ENCODE results near the gene MRPL32.

Gene MRPL32

DNA sequence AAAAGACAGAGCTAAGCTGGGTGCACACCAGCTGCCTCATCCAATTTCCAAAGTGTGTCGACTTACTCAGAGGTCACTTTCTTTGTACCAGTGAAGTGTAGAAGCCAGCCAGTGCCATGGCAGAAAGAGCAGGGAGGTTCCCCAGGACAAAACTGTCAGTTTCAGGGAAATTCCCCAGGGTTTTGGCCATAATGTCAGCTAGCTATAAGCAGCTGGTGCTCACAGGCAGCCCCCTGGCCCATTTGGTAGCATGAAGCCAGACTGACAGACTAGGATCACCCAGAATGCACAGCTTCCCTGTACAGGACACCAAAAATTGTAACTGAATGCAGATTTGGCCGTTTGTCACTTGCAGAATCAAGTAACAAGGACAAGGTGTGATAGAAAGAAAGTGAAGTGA, 28.6 kb downstream of the MRPL32 start:
- Histone ChIP-seq H3K4me2 (ENCODE audit: low read length) (no peak overlapping the region), H4K20me1 (ENCODE audit: control insufficient read depth, insufficient read depth, low read depth, low read length) (no peaks in the 10 kb centered on the region), H3K27ac (ENCODE audit: low read depth, low read length) (no peak overlapping the region), H3F3A (ENCODE audit: control insufficient read depth, insufficient read depth) (no peaks in the 10 kb centered on the region), H3K9me3 (ENCODE audit: control insufficient read depth, insufficient read depth, low read length) (peaks cover 7% of the 10 kb centered on the region; the same call in 1 of the 2 replicates), H3K79me2 (ENCODE audit: control insufficient read depth, low read length) (no peaks in the 10 kb centered on the region), H3K27me3 (ENCODE audit: control insufficient read depth, low read length) (peaks cover 10% of the 10 kb centered on the region), H3K4me1 (ENCODE audit: control insufficient read depth, low read length) (no peaks in the 10 kb centered on the region), H3K4me3 (ENCODE audit: low read length) (no peak overlapping the region), H3K9me2 (replicated peaks; ENCODE audit: control insufficient read depth, low read length) (no peaks in the 10 kb centered on the region), H3K36me3 (ENCODE audit: control insufficient read depth, low read length) (no peaks in the 10 kb centered on the region)
- TF ChIP-seq EZH2phosphoT487 (IDR thresholded peaks at IDR 0.05; ENCODE audit: borderline replicate concordance, low read length): no peak
- TF ChIP-seq, protein P1, sequence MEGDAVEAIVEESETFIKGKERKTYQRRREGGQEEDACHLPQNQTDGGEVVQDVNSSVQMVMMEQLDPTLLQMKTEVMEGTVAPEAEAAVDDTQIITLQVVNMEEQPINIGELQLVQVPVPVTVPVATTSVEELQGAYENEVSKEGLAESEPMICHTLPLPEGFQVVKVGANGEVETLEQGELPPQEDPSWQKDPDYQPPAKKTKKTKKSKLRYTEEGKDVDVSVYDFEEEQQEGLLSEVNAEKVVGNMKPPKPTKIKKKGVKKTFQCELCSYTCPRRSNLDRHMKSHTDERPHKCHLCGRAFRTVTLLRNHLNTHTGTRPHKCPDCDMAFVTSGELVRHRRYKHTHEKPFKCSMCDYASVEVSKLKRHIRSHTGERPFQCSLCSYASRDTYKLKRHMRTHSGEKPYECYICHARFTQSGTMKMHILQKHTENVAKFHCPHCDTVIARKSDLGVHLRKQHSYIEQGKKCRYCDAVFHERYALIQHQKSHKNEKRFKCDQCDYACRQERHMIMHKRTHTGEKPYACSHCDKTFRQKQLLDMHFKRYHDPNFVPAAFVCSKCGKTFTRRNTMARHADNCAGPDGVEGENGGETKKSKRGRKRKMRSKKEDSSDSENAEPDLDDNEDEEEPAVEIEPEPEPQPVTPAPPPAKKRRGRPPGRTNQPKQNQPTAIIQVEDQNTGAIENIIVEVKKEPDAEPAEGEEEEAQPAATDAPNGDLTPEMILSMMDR (IDR thresholded peaks at IDR 0.05; ENCODE audit: low read depth, low read length, poor library complexity, severe bottlenecking): no peak

DNA sequence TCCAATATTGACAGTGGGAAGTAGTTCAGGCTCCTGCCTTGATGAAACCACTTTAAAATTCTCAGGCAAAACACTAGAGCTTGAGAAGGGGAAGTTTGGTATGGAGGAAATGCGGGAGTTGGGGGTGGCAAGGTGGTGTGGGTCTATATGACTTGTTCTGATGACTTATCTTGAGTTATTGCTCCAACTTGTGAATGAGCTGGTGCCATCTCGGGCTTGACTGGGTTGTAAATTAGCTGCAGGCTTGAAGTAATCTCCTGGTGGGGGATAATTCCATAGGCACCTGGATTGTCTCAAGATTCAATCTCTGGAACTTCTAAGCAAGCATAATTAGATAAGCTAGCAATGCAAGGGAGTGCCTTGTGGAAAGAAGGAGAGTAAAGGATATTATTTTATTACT, 29.0 kb downstream of the MRPL32 start:
- Histone ChIP-seq H3F3A (ENCODE audit: control insufficient read depth, insufficient read depth) (no peaks in the 10 kb centered on the region), H3K27me3 (ENCODE audit: control insufficient read depth, low read length) (peaks cover 10% of the 10 kb centered on the region), H3K4me1 (ENCODE audit: control insufficient read depth, low read length) (no peaks in the 10 kb centered on the region), H3K79me2 (ENCODE audit: control insufficient read depth, low read length) (no peaks in the 10 kb centered on the region), H3K4me3 (ENCODE audit: low read length) (no peak overlapping the region), H3K4me2 (ENCODE audit: low read length) (no peak overlapping the region), H3K9me2 (replicated peaks; ENCODE audit: control insufficient read depth, low read length) (no peaks in the 10 kb centered on the region), H3K27ac (ENCODE audit: low read depth, low read length) (no peak overlapping the region), H3K9me3 (ENCODE audit: control insufficient read depth, insufficient read depth, low read length) (peaks cover 3% of the 10 kb centered on the region; the same call in 1 of the 2 replicates), H4K20me1 (ENCODE audit: control insufficient read depth, insufficient read depth, low read depth, low read length) (no peaks in the 10 kb centered on the region), H3K36me3 (ENCODE audit: control insufficient read depth, low read length) (no peaks in the 10 kb centered on the region)
- TF ChIP-seq EZH2phosphoT487 (IDR thresholded peaks at IDR 0.05; ENCODE audit: borderline replicate concordance, low read length): no peak
- TF ChIP-seq, protein P1 (IDR thresholded peaks at IDR 0.05; ENCODE audit: low read depth, low read length, poor library complexity, severe bottlenecking): no peak

DNA sequence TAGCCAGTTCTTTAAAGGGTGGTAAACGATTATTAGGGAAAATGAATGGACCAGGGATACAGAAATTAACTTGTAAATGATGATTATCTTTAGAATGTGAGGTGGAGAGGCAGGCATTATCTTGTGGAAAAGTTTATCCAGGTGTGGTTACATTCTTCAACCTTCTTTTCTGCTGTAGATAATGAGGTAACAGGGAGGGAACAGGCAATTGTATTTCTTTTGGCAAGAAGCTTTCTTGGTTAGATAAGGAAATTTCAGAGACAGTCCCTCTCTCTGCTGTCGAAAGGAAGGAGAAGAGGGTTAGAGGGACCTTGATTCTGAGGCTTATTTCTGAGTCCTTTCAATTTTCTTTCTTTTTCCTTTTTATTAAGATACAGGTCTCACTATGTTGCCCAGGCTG, 32.1 kb downstream of the MRPL32 start:
- H3K4me2 ChIP-seq (ENCODE audit: low read length): no peak overlapping the region
- no peak overlapping the region for H3K27ac ChIP-seq (ENCODE audit: low read depth, low read length)
- H3K27me3 ChIP-seq (ENCODE audit: control insufficient read depth, low read length): peaks cover 10% of the 10 kb centered on the region
- no peaks in the 10 kb centered on the region for H4K20me1 ChIP-seq (ENCODE audit: control insufficient read depth, insufficient read depth, low read depth, low read length)
- H3K9me3 ChIP-seq (ENCODE audit: control insufficient read depth, insufficient read depth, low read length): no peaks in the 10 kb centered on the region
- H3K79me2 ChIP-seq (ENCODE audit: control insufficient read depth, low read length): no peaks in the 10 kb centered on the region
- H3F3A ChIP-seq (ENCODE audit: control insufficient read depth, insufficient read depth): no peaks in the 10 kb centered on the region
- no peaks in the 10 kb centered on the region for H3K4me1 ChIP-seq (ENCODE audit: control insufficient read depth, low read length)
- H3K36me3 ChIP-seq (ENCODE audit: control insufficient read depth, low read length): no peaks in the 10 kb centered on the region
- TF ChIP-seq EZH2phosphoT487 (IDR thresholded peaks at IDR 0.05; ENCODE audit: borderline replicate concordance, low read length): no peak
- TF ChIP-seq, protein P1 (IDR thresholded peaks at IDR 0.05; ENCODE audit: low read depth, low read length, poor library complexity, severe bottlenecking): no peak
- H3K4me3 ChIP-seq (ENCODE audit: low read length): no peak overlapping the region
- H3K9me2 ChIP-seq (replicated peaks; ENCODE audit: control insufficient read depth, low read length): no peaks in the 10 kb centered on the region
